WI38 (cell line): ENCODE data around the gene ST3GAL3.

Source experiments
- H3K4me3 ChIP-seq: 2 replicates; pipeline ENCODE4 v1.5.1; 2011; ENCODE audit warnings: low read depth, mild to moderate bottlenecking, control low read depth, low read length
- CTCF ChIP-seq: IDR thresholded peaks from 2 replicates; pipeline ENCODE4 v1.5.1; 2012; ENCODE audit warnings: low read depth, mild to moderate bottlenecking, control low read depth, low read length

ST3GAL3 gene

GRCh38 chr1:43930949-43931275 is 223.6 kb downstream of the ST3GAL3 start:
- H3K4me3 ChIP-seq = no peak overlapping the region
- no peak for TF ChIP-seq CTCF

- no peak overlapping the region for H3K4me3 ChIP-seq
- no peak for TF ChIP-seq CTCF
Measured at GRCh38 chr1:43931711-43932660, 224.7 kb downstream of the ST3GAL3 start.

GRCh38 chr1:43932786-43933385 is 225.6 kb downstream of the ST3GAL3 start:
- no peak for TF ChIP-seq CTCF
- peak overlapping the region; percentile 57 for H3K4me3 ChIP-seq

- no peak for TF ChIP-seq CTCF
- peak within 1 kb of the TSS; percentile 57 for H3K4me3 ChIP-seq
Measured at GRCh38 chr1:43933386-43934100, 226.2 kb downstream of the ST3GAL3 start, which contains the start of gene ARTN. Gene ARTN, plus strand, starts transcription at chr1:43933801. Its CDS starts 1,856 bp downstream, at chr1:43935657.

GRCh38 chr1:43934101-43934985 is 227.0 kb downstream of the ST3GAL3 start:
- no peak overlapping the region for H3K4me3 ChIP-seq
- TF ChIP-seq CTCF = peak; percentile 81

- TF ChIP-seq CTCF = no peak
Measured at GRCh38 chr1:43934986-43935324, 227.6 kb downstream of the ST3GAL3 start.

More at GRCh38 chr1:43934986-43935324, 227.6 kb downstream of the ST3GAL3 start:
- no peak overlapping the region for H3K4me3 ChIP-seq
